Left hindlimb (tissue), 1 donor: ENCODE measurements around the gene TRIM65.

ENCODE experiments used
- DNase-seq: peaks from one replicate; pipeline ENCODE4 v3.0.0-alpha.2; 2018

The TRIM65 gene

GRCh38 chr17:75896415-75897159, at the start of gene TRIM65:
TSS of gene TRIM65 (minus strand) at chr17:75896951. CDS start at chr17:75896937, 14 bp downstream.
- DNase-seq, result peak; percentile 90

GRCh38 chr17:75945211-75945610, 48.5 kb upstream of the TRIM65 start:
- DNase-seq, result no peak

GRCh38 chr17:75943491-75943890, 46.7 kb upstream of the TRIM65 start:
- DNase-seq, result no peak

GRCh38 chr17:75942473-75942872, 45.7 kb upstream of the TRIM65 start:
- no peak for DNase-seq

- no peak for DNase-seq
Measured at GRCh38 chr17:75941442-75941819, 44.7 kb upstream of the TRIM65 start.

- peak; percentile 95 for DNase-seq
Measured at GRCh38 chr17:75940727-75941441, 44.1 kb upstream of the TRIM65 start, which contains the start of gene FBF1. TSS of gene FBF1 (minus strand) at chr17:75941042. CDS start at chr17:75938149, 2,893 bp downstream.

GRCh38 chr17:75937652-75938051, 40.9 kb upstream of the TRIM65 start:
- DNase-seq, result no peak

GRCh38 chr17:75933808-75934207, 37.1 kb upstream of the TRIM65 start:
- no peak for DNase-seq

GRCh38 chr17:75932852-75933251, 36.1 kb upstream of the TRIM65 start:
- no peak for DNase-seq

- DNase-seq, result no peak
Measured at GRCh38 chr17:75931062-75931461, 34.3 kb upstream of the TRIM65 start.

- DNase-seq, result no peak
Measured at GRCh38 chr17:75927286-75927922, 30.7 kb upstream of the TRIM65 start.

- DNase-seq, result no peak
Measured at GRCh38 chr17:75926456-75926855, 29.7 kb upstream of the TRIM65 start.

- no peak for DNase-seq
Measured at GRCh38 chr17:75925912-75926311, 29.2 kb upstream of the TRIM65 start.

- no peak for DNase-seq
Measured at GRCh38 chr17:75925103-75925502, 28.4 kb upstream of the TRIM65 start.

GRCh38 chr17:75922963-75923874, 26.5 kb upstream of the TRIM65 start:
- DNase-seq, result no peak

- DNase-seq, result no peak
Measured at GRCh38 chr17:75922173-75922961, 25.6 kb upstream of the TRIM65 start.

GRCh38 chr17:75921596-75921995, 24.8 kb upstream of the TRIM65 start:
- no peak for DNase-seq

GRCh38 chr17:75920045-75920560, 23.4 kb upstream of the TRIM65 start:
- DNase-seq, result no peak

GRCh38 chr17:75919611-75920010, 22.9 kb upstream of the TRIM65 start:
- no peak for DNase-seq

GRCh38 chr17:75917917-75918445, 21.2 kb upstream of the TRIM65 start:
- peak; percentile 21 for DNase-seq
